ENCODE measurements around the gene PHPT1.

The PHPT1 gene

DNA sequence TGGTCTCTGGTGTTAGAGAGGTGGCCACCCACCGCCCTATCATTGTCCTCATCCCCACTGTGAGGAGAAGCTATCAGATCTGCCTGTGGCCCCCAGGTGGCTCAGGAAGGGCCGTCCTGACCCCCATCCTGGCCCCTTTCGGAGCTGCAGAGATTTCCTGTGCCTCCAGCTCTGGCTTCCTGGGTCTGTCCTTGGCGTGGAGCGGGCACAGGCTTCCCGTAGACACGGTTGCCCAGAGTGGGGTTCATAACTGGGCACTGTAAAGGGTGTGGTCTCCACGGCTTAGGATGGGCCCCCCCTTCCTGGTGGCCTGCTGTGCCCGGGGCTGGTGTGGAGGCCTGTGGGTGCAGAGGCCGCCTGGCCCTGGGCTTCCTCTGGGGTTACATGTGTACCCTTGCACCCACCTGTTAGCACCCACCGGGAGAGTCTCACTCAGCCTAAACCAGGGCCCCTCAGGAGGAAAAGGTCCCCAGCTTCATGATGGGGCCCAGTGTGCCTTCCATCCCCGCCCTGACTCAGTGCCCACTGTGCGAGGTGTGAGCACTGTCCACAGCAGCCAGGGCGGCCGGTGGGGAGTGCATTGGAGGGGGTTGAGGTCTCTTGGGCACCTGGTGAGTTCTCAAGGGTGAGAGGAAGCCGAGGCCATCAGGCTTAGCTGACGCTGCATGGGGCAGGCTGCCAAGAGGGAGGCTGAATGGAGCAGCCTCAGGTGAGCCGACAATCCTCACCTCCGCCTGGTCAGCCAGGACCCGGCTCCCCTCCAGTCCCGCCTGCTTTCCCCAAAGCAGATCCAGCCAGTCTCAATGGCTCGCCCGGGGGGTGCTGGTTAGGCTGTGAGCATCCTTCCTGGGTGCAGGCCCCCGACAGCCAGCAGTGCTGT lies 22.3 kb upstream of the PHPT1 start:
- DNase-seq (ENCODE audit: low spot score) (no peak), ATAC-seq (ENCODE audit: low read depth) (no peak)
- Histone ChIP-seq H3K9me3 (ENCODE audit: severe bottlenecking) (no peaks in the 10 kb centered on the region), H3K36me3 (ENCODE audit: low read depth) (peaks cover 37% of the 10 kb centered on the region), H3K27ac (ENCODE audit: poor library complexity, severe bottlenecking) (no peak overlapping the region), H3K4me1 (ENCODE audit: insufficient read depth, poor library complexity, severe bottlenecking) (no peaks in the 10 kb centered on the region), H3K27me3 (ENCODE audit: insufficient read depth, poor library complexity, severe bottlenecking) (no peaks in the 10 kb centered on the region), H3K4me3 (ENCODE audit: severe bottlenecking) (no peak overlapping the region)
- TF ChIP-seq, protein P1, sequence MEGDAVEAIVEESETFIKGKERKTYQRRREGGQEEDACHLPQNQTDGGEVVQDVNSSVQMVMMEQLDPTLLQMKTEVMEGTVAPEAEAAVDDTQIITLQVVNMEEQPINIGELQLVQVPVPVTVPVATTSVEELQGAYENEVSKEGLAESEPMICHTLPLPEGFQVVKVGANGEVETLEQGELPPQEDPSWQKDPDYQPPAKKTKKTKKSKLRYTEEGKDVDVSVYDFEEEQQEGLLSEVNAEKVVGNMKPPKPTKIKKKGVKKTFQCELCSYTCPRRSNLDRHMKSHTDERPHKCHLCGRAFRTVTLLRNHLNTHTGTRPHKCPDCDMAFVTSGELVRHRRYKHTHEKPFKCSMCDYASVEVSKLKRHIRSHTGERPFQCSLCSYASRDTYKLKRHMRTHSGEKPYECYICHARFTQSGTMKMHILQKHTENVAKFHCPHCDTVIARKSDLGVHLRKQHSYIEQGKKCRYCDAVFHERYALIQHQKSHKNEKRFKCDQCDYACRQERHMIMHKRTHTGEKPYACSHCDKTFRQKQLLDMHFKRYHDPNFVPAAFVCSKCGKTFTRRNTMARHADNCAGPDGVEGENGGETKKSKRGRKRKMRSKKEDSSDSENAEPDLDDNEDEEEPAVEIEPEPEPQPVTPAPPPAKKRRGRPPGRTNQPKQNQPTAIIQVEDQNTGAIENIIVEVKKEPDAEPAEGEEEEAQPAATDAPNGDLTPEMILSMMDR (IDR thresholded peaks at IDR 0.05; ENCODE audit: poor library complexity, severe bottlenecking): no peak

GRCh38 chr9:136827794-136828473 lies 21.3 kb upstream of the PHPT1 start:
- Histone ChIP-seq H3K27ac (ENCODE audit: poor library complexity, severe bottlenecking) (no peak overlapping the region), H3K4me1 (ENCODE audit: insufficient read depth, poor library complexity, severe bottlenecking) (no peaks in the 10 kb centered on the region), H3K9me3 (ENCODE audit: severe bottlenecking) (no peaks in the 10 kb centered on the region), H3K4me3 (ENCODE audit: severe bottlenecking) (no peak overlapping the region), H3K27me3 (ENCODE audit: insufficient read depth, poor library complexity, severe bottlenecking) (no peaks in the 10 kb centered on the region), H3K36me3 (ENCODE audit: low read depth) (peaks cover 42% of the 10 kb centered on the region)
- ATAC-seq (ENCODE audit: low read depth) (no peak; the same call in 2 of the 3 replicates), DNase-seq (ENCODE audit: low spot score) (no peak)
- TF ChIP-seq, protein P1 (IDR thresholded peaks at IDR 0.05; ENCODE audit: poor library complexity, severe bottlenecking): no peak

- Histone ChIP-seq H3K4me1 (ENCODE audit: insufficient read depth, poor library complexity, severe bottlenecking) (no peaks in the 10 kb centered on the region), H3K27ac (ENCODE audit: poor library complexity, severe bottlenecking) (no peak overlapping the region), H3K9me3 (ENCODE audit: severe bottlenecking) (no peaks in the 10 kb centered on the region), H3K36me3 (ENCODE audit: low read depth) (peaks cover 38% of the 10 kb centered on the region), H3K4me3 (ENCODE audit: severe bottlenecking) (no peak overlapping the region), H3K27me3 (ENCODE audit: insufficient read depth, poor library complexity, severe bottlenecking) (no peaks in the 10 kb centered on the region)
- no peak for ATAC-seq (ENCODE audit: low read depth)
- TF ChIP-seq, protein P1 (IDR thresholded peaks at IDR 0.05; ENCODE audit: poor library complexity, severe bottlenecking): no peak
- no peak for DNase-seq (ENCODE audit: low spot score)
These were observed 20.6 kb upstream of the PHPT1 start for GRCh38 chr9:136828474-136829140.

- TF ChIP-seq, protein P1 (IDR thresholded peaks at IDR 0.05; ENCODE audit: poor library complexity, severe bottlenecking): no peak
- Histone ChIP-seq H3K27me3 (ENCODE audit: insufficient read depth, poor library complexity, severe bottlenecking) (no peaks in the 10 kb centered on the region), H3K27ac (ENCODE audit: poor library complexity, severe bottlenecking) (no peak overlapping the region), H3K9me3 (ENCODE audit: severe bottlenecking) (no peaks in the 10 kb centered on the region), H3K4me3 (ENCODE audit: severe bottlenecking) (no peak overlapping the region), H3K4me1 (ENCODE audit: insufficient read depth, poor library complexity, severe bottlenecking) (no peaks in the 10 kb centered on the region), H3K36me3 (ENCODE audit: low read depth) (peaks cover 35% of the 10 kb centered on the region)
- ATAC-seq (ENCODE audit: low read depth): no peak
- DNase-seq (ENCODE audit: low spot score): no peak
These were observed 19.8 kb upstream of the PHPT1 start for GRCh38 chr9:136829412-136829811.
